H1 (cell line): ENCODE data around the gene CBARP. TPM values are rescaled to one million over a fixed set of nuclear protein-coding genes. Genes with fewer than 3 reads are reported as not detected.

Experiments used
- CTCF ChIA-PET: fragments of 300-600 bp; sonication (Branson Sonifier 250); formaldehyde crosslinking; loops from one replicate; lab custom pipeline; 2021; ENCODE audit not compliant: partially characterized antibody; lab: Charles Lee
- POLR2A ChIA-PET: fragments of 300-600 bp; sonication (Branson Sonifier 250); formaldehyde crosslinking; loops from one replicate; lab custom pipeline; 2021; ENCODE audit warnings: inconsistent platforms; ENCODE audit not compliant: partially characterized antibody; lab: Charles Lee
- DNase-seq, 2 experiments: peaks; one replicate each; pipeline versions ENCODE4 v3.0.0 to v3.0.0-alpha.2; 2010 to 2022; ENCODE audit warnings: low spot score in 2 of 2, low read depth in 1 of 2, mixed read lengths in 1 of 2
- FAIRE-seq: peaks from 2 replicates; lab custom pipeline; 2011; peaks lifted over from hg19 to GRCh38; lab: Jason Lieb, UNC
- H2AFZ ChIP-seq: 2 replicates; pipeline ENCODE4 v1.8.1; 2012; ENCODE audit warnings: low read length, inconsistent platforms
- H2AK5ac ChIP-seq: 2 replicates; pipeline ENCODE4 v1.6.1; 2013; ENCODE audit warnings: low read depth, low read length
- H2BK120ac ChIP-seq: replicated peaks from 2 replicates; pipeline ENCODE3; 2013; ENCODE audit warnings: low read depth, low read length, inconsistent platforms
- H2BK12ac ChIP-seq: 2 replicates; pipeline ENCODE4 v1.6.1; 2013; ENCODE audit warnings: low read depth, low read length
- H2BK15ac ChIP-seq: 2 replicates; pipeline ENCODE4 v1.6.1; 2013; ENCODE audit warnings: low read length
- H2BK20ac ChIP-seq: 2 replicates; pipeline ENCODE4 v1.6.1; 2013; ENCODE audit warnings: low read length
- H2BK5ac ChIP-seq: 2 replicates; pipeline ENCODE4 v1.6.1; 2013; ENCODE audit warnings: low read depth, low read length
- H3K14ac ChIP-seq: 2 replicates; pipeline ENCODE4 v1.6.1; 2013; ENCODE audit warnings: inconsistent platforms; ENCODE audit not compliant: insufficient read length
- H3K18ac ChIP-seq: 2 replicates; pipeline ENCODE4 v1.6.1; 2013; ENCODE audit warnings: low read length; ENCODE audit errors: extremely low read depth
- H3K23ac ChIP-seq: 2 replicates; pipeline ENCODE4 v1.6.1; 2013; ENCODE audit warnings: inconsistent platforms; ENCODE audit not compliant: insufficient read length
- H3K23me2 ChIP-seq: 2 replicates; pipeline ENCODE4 v1.6.1; 2013; ENCODE audit warnings: low read depth, low read length
- H3K27ac ChIP-seq: 2 replicates; pipeline ENCODE4 v1.6.1; 2011; ENCODE audit warnings: low read depth, low read length, inconsistent platforms
- H3K27me3 ChIP-seq, 4 experiments: replicated peaks in 1 of 4; 1 replicate in 1 of 4; 2 replicates in 3 of 4; pipeline versions ENCODE4 v1.6.1 to v1.8.1; 2011 to 2013; ENCODE audit warnings: low read length in 3 of 4, mild to moderate bottlenecking in 3 of 4, inconsistent platforms in 2 of 4, mixed read lengths in 2 of 4, moderate library complexity in 1 of 4; ENCODE audit not compliant: control insufficient read depth in 3 of 4, insufficient read depth in 3 of 4; ENCODE audit errors: extremely low read depth in 1 of 4
- H3K36me3 ChIP-seq, 4 experiments: 2 replicates each; pipeline versions ENCODE4 v1.6.1 to v1.8.1; 2011 to 2013; ENCODE audit warnings: mild to moderate bottlenecking in 4 of 4, low read length in 3 of 4, moderate library complexity in 2 of 4, control low read depth in 1 of 4, inconsistent platforms in 1 of 4; ENCODE audit not compliant: insufficient read depth in 4 of 4, control insufficient read depth in 2 of 4
- H3K4ac ChIP-seq: replicated peaks from 2 replicates; pipeline ENCODE3; 2013; ENCODE audit warnings: low read length, low read depth, mixed read lengths, inconsistent platforms; ENCODE audit not compliant: insufficient read length
- H3K4me1 ChIP-seq, 4 experiments: replicated peaks in 1 of 4; 1 replicate in 1 of 4; 2 replicates in 3 of 4; pipeline versions ENCODE4 v1.6.1 to v1.8.1; 2011 to 2013; ENCODE audit warnings: low read length in 3 of 4, inconsistent platforms in 2 of 4, mixed read lengths in 1 of 4; ENCODE audit not compliant: insufficient read depth in 4 of 4, control insufficient read depth in 3 of 4
- H3K4me2 ChIP-seq, 2 experiments: 2 replicates each; pipeline versions ENCODE4 v1.6.1 to v1.8.1; 2011 to 2013; ENCODE audit warnings: low read depth in 2 of 2, low read length in 2 of 2, control low read depth in 1 of 2, inconsistent platforms in 1 of 2, mild to moderate bottlenecking in 1 of 2; ENCODE audit not compliant: insufficient read depth in 1 of 2
- H3K4me3 ChIP-seq, 4 experiments: fragments of 200-600, 300-600 bp in 1 of 4; sonication (generic), shearing (Covaris generic), sonication (Bioruptor Twin) in 1 of 4; 2 replicates each; pipeline versions ENCODE4 v1.5.1 to v1.8.1; 2011 to 2016; ENCODE audit warnings: low read length in 4 of 4, low read depth in 3 of 4, control low read depth in 2 of 4, inconsistent platforms in 2 of 4, mild to moderate bottlenecking in 2 of 4, mixed read lengths in 1 of 4, moderate library complexity in 1 of 4; ENCODE audit not compliant: insufficient read depth in 2 of 4; ENCODE audit errors: extremely low read depth in 1 of 4
- H3K56ac ChIP-seq: replicated peaks from 2 replicates; pipeline ENCODE3; 2013; ENCODE audit warnings: low read depth, mild to moderate bottlenecking, mixed read lengths, low read length, inconsistent platforms; ENCODE audit not compliant: insufficient read length
- H3K79me1 ChIP-seq: 2 replicates; pipeline ENCODE4 v1.6.1; 2013; ENCODE audit warnings: low read depth, low read length, control low read depth
- H3K79me2 ChIP-seq, 2 experiments: 2 replicates each; pipeline versions ENCODE4 v1.6.1 to v1.8.1; 2012 to 2013; ENCODE audit warnings: low read length in 2 of 2, mild to moderate bottlenecking in 2 of 2, inconsistent platforms in 1 of 2; ENCODE audit not compliant: insufficient read depth in 2 of 2, control insufficient read depth in 1 of 2
- H3K9ac ChIP-seq, 4 experiments: replicated peaks in 1 of 4; 1 replicate in 1 of 4; 2 replicates in 3 of 4; pipeline versions ENCODE4 v1.6.1 to v1.8.1; 2011 to 2013; ENCODE audit warnings: low read depth in 3 of 4, low read length in 3 of 4, control low read depth in 2 of 4, mild to moderate bottlenecking in 2 of 4, moderate library complexity in 2 of 4, inconsistent platforms in 1 of 4; ENCODE audit errors: extremely low read depth in 1 of 4
- H3K9me3 ChIP-seq, 2 experiments: 2 replicates each; pipeline versions ENCODE4 v1.6.1 to v1.8.1; 2012 to 2013; ENCODE audit warnings: mild to moderate bottlenecking in 2 of 2, moderate library complexity in 2 of 2, control low read depth in 1 of 2, inconsistent platforms in 1 of 2, low read depth in 1 of 2, low read length in 1 of 2, mixed read lengths in 1 of 2; ENCODE audit not compliant: insufficient read depth in 2 of 2
- H4K20me1 ChIP-seq, 2 experiments: replicated peaks in 1 of 2; 2 replicates each; pipeline versions ENCODE3 to v1.8.1; 2011 to 2013; ENCODE audit warnings: inconsistent platforms in 2 of 2, low read length in 2 of 2, mild to moderate bottlenecking in 1 of 2; ENCODE audit not compliant: insufficient read depth in 2 of 2, control insufficient read depth in 1 of 2
- H4K5ac ChIP-seq: 2 replicates; pipeline ENCODE4 v1.6.1; 2013; ENCODE audit warnings: low read length, low read depth, mixed read lengths, inconsistent platforms; ENCODE audit not compliant: insufficient read length
- H4K8ac ChIP-seq: 2 replicates; pipeline ENCODE4 v1.8.0; 2013; ENCODE audit warnings: mild to moderate bottlenecking, moderate library complexity, low read length, inconsistent platforms; ENCODE audit not compliant: insufficient read depth; ENCODE audit errors: extremely low read depth
- H4K91ac ChIP-seq: replicated peaks from 2 replicates; pipeline ENCODE3; 2013; ENCODE audit warnings: low read length, mixed read lengths, inconsistent platforms; ENCODE audit not compliant: insufficient read length
- POLR2AphosphoS5 ChIP-seq: IDR thresholded peaks from 2 replicates; pipeline ENCODE4 v1.6.1; 2011; ENCODE audit warnings: low read depth, low read length
- WGBS, 2 experiments: shearing (Covaris generic) in 1 of 2; methylation state at CpG; one replicate each; pipeline versions ENCODE4 v1.1.6 to v1.1.7; 2013 to 2015; ENCODE audit warnings: low lambda C conversion rate in 2 of 2, mixed read lengths in 2 of 2, inconsistent platforms in 1 of 2, low coverage in 1 of 2, missing lambda C conversion rate in 1 of 2; ENCODE audit not compliant: insufficient replicate concordance in 2 of 2, insufficient coverage in 1 of 2, insufficient read length in 1 of 2; ENCODE audit errors: extremely low coverage in 1 of 2, missing lambda C conversion rate in 1 of 2; 5-methylcytosine and 5-hydroxymethylcytosine counted together
- polyA plus RNA-seq, 7 experiments: library from polyadenylated mRNA; depleted of rRNA in 3 of 7; stranded (reverse) in 5 of 7; unstranded in 2 of 7; fragments of >200 nt in 5 of 7; fragments of 200-250 nt in 2 of 7; gene quantifications; 1 replicate in 5 of 7; 2 replicates in 1 of 7; 4 replicates in 1 of 7; pipeline versions ENCODE4 v1.2.1 to v1.2.3, GENCODE V29; 2011 to 2013; ENCODE audit warnings: missing spikeins in 2 of 7, mixed read lengths in 2 of 7
- total RNA-seq: library from RNA; stranded (reverse); fragmentation: NEBNext Ultra II Directional; extraction: Animal tissue kit (Norgen Biotek cat#: 25700); gene quantifications from 2 replicates; pipeline ENCODE4 v1.2.1, GENCODE V29; 2021

CBARP gene
- total and polyA plus RNA-seq, 2 of the 8 experiments (the other 6 are each of a cell fraction or from before 2014, with no cell fraction given) = 4.9 to 14.7 TPM

DNA sequence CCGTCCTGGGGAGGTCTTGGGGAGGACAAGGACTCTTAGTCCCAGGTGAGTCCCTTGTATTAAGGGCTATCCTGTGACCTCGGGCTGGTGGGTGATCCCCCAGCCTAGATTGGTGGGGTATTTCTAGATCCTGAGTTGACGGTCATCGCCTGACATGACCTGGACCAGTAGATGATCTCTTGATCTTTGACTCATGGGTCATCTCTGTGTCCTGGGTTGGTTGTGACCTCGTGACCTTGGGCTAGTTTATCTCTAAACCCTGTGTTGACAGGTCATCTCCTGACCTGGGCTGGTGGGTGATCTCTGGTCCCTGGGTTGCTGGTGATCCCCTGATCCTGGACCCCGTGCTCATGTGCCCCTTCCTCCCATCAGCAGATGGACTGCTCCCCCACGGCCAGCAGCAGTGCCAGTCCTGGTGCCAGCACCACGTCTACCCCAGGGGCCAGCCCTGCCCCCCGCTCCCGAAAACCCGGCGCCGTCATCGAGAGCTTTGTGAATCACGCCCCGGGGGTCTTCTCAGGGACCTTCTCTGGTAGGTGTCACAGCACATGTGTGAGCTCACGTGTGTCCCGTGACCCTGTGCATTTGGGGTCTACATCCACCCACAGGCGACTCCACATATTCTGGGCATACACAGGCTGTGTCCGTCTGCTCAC, 16.9 kb upstream of the CBARP start:
- ChIA-PET POLR2A (interaction anchor here (0.9 to 19.4 kb wide), 8 partner anchors 10 to 259 kb away, joined by 3 to 456 read pairs (median 5); partner anchors contain the start of genes ATP5F1D, CBARP, CIRBP and CNN2), CTCF (interaction anchor here (1.3 to 15.9 kb wide), 4 partner anchors 9 to 32 kb away, joined by 4 to 212 read pairs (median 23); partner anchors contain the start of gene ATP5F1D)
- H3K4me2 ChIP-seq = no peak overlapping the region
- TF ChIP-seq POLR2AphosphoS5 = peak; percentile 47

More for the DNA sequence above, 16.9 kb upstream of the CBARP start:
- Histone ChIP-seq H2AFZ (no peak overlapping the region), H2BK5ac (peak overlapping the region; percentile 10; the same call in 1 of the 2 replicates), H3K4me1 (peaks cover 0 to 31% (median 18%) of the 10 kb centered on the region in 4 experiments; a peak in 6 of 7 replicates), H3K9ac (no peak overlapping the region; a peak in 1 of 7 replicates), H2BK120ac (no peak overlapping the region), H3K27me3 (no peaks in the 10 kb centered on the region; a peak in 1 of 7 replicates), H4K20me1 (peaks cover 24 to 38% of the 10 kb centered on the region in 2 experiments), H3K14ac (no peak overlapping the region), H3K56ac (no peak overlapping the region), H3K18ac (no peak overlapping the region), H3K27ac (no peak overlapping the region), H3K23ac (no peak overlapping the region), H4K8ac (peak overlapping the region; percentile 75; the same call in 1 of the 2 replicates), H2BK15ac (no peak overlapping the region), H4K5ac (no peak overlapping the region), H3K79me2 (peaks cover 9 to 51% of the 10 kb centered on the region in 2 experiments), H2BK20ac (no peak overlapping the region), H3K36me3 (peaks cover 26 to 75% (median 45%) of the 10 kb centered on the region in 4 experiments), H3K23me2 (peaks cover 2% of the 10 kb centered on the region; the same call in 1 of the 2 replicates), H2AK5ac (no peak overlapping the region), H4K91ac (no peak overlapping the region), H2BK12ac (no peak overlapping the region), H3K4ac (no peak overlapping the region), H3K79me1 (peaks cover 12% of the 10 kb centered on the region; the same call in 1 of the 2 replicates), H3K4me3 (no peak overlapping the region), H3K9me3 (no peaks in the 10 kb centered on the region)
- 97% methylated on average over 20 of the region's 20 CpGs; no CpG with 5 or more reads in 1 of the 2 experiments for WGBS, 2 experiments
- DNase-seq (no peak), FAIRE-seq (no peak)
